HepG2 (cell line): ENCODE data around the gene AMIGO1. TPM values are rescaled to one million over a fixed set of nuclear protein-coding genes. Genes with fewer than 3 reads are reported as not detected.

Source experiments
- ATAC-seq: fragments of 200-7000 bp; cut with Tn5 transposase; 3 replicates; pipeline ENCODE4 v1.9.1; 2020; ENCODE audit warnings: mild to moderate bottlenecking, moderate library complexity
- BruUV-seq: library from RNA; stranded (reverse); fragments of 400-500 nt; replicated peaks from 2 replicates; lab custom pipeline; 2021; lab: Mats Ljungman, UMichigan
- CTCF ChIA-PET: fragments of 300-600 bp; formaldehyde crosslinking; extraction: SDS; loops from one replicate; lab custom pipeline; 2021; ENCODE audit warnings: low total read pairs, inconsistent platforms, low intra/inter-chr PET ratio; lab: Yijun Ruan, JAX
- POLR2A ChIA-PET: fragments of 350-600 bp; sonication (Branson Sonifier 250); formaldehyde crosslinking; loops from one replicate; lab custom pipeline; 2020; ENCODE audit warnings: antibody characterized with exemption, inconsistent platforms; lab: Yijun Ruan, JAX
- DNase-seq: peaks from one replicate; pipeline ENCODE4 v3.0.0-alpha.2; 2015; ENCODE audit warnings: low spot score
- FAIRE-seq: peaks from 3 replicates; lab custom pipeline; 2011; peaks lifted over from hg19 to GRCh38; lab: Jason Lieb, UNC
- H2AFZ ChIP-seq: one replicate; pipeline ENCODE4 v1.6.1; 2011; ENCODE audit warnings: low read length, inconsistent platforms
- H3K27ac ChIP-seq: fragments of 300-600 bp; 3 replicates; pipeline ENCODE4 v1.8.0; 2011; ENCODE audit warnings: mixed run types, mild to moderate bottlenecking, mixed read lengths, low read length, inconsistent platforms; ENCODE audit not compliant: insufficient read depth; ENCODE audit errors: extremely low read length
- H3K27me3 ChIP-seq, 2 experiments: fragments of 200-600 bp in 1 of 2; 2 replicates in 1 of 2; 3 replicates in 1 of 2; pipeline versions ENCODE4 v1.6.0 to v1.8.0; 2011; ENCODE audit warnings: low read length in 2 of 2, mild to moderate bottlenecking in 2 of 2, moderate library complexity in 2 of 2, inconsistent platforms in 1 of 2; ENCODE audit not compliant: insufficient read depth in 2 of 2, control insufficient read depth in 1 of 2
- H3K36me3 ChIP-seq, 2 experiments: fragments of 200-600 bp in 1 of 2; replicated peaks in 1 of 2; 2 replicates in 1 of 2; 3 replicates in 1 of 2; pipeline versions ENCODE4 v1.5.1 to v1.8.0; 2011; ENCODE audit warnings: low read length in 2 of 2, inconsistent platforms in 1 of 2; ENCODE audit not compliant: insufficient read depth in 2 of 2, control insufficient read depth in 1 of 2
- H3K4me1 ChIP-seq: 2 replicates; pipeline ENCODE4 v1.5.1; 2012; ENCODE audit warnings: low read length, inconsistent platforms; ENCODE audit not compliant: insufficient read depth
- H3K4me2 ChIP-seq: 2 replicates; pipeline ENCODE4 v1.6.0; 2011; ENCODE audit warnings: low read depth, low read length, inconsistent platforms
- H3K4me3 ChIP-seq, 3 experiments: fragments of 200-600 bp in 1 of 3; sonication (generic), shearing (Covaris generic) in 1 of 3; replicated peaks in 1 of 3; 2 replicates each; pipeline ENCODE4 v1.5.1; 2011 to 2016; ENCODE audit warnings: low read length in 3 of 3, inconsistent platforms in 2 of 3, low read depth in 2 of 3, mild to moderate bottlenecking in 2 of 3, control low read depth in 1 of 3, mixed read lengths in 1 of 3; ENCODE audit not compliant: insufficient read depth in 1 of 3
- H3K79me2 ChIP-seq: one replicate; pipeline ENCODE4 v1.6.1; 2011; ENCODE audit warnings: low read length, inconsistent platforms; ENCODE audit not compliant: insufficient read depth
- H3K9ac ChIP-seq: 2 replicates; pipeline ENCODE4 v1.6.0; 2011; ENCODE audit warnings: mild to moderate bottlenecking, low read depth, low read length, inconsistent platforms; ENCODE audit not compliant: insufficient read depth
- H3K9me3 ChIP-seq: 2 replicates; pipeline ENCODE4 v1.5.1; 2012; ENCODE audit warnings: mild to moderate bottlenecking, low read length
- H4K20me1 ChIP-seq: 2 replicates; pipeline ENCODE4 v1.6.0; 2011; ENCODE audit warnings: inconsistent platforms, mild to moderate bottlenecking, low read length, moderate library complexity; ENCODE audit not compliant: insufficient read depth
- ARID4A ChIP-seq: sonication (generic); formaldehyde crosslinking; IDR thresholded peaks from 2 replicates; pipeline ENCODE4 v1.5.0; 2020; ENCODE audit warnings: mild to moderate bottlenecking, missing genetic modification reagents, borderline replicate concordance
- ATF2 ChIP-seq: sonication (generic); formaldehyde crosslinking; IDR thresholded peaks from 2 replicates; pipeline ENCODE4 v1.4.0; 2020; ENCODE audit warnings: missing genetic modification reagents
- FOXP1 ChIP-seq, 2 experiments: fragments of 450-650 bp in 1 of 2; IDR thresholded peaks; 2 replicates each; pipeline ENCODE4 v1.6.1; 2017 to 2018; ENCODE audit warnings: antibody characterized with exemption in 1 of 2
- ISX ChIP-seq: sonication (generic); formaldehyde crosslinking; conservative IDR thresholded peaks from 2 replicates; pipeline ENCODE4 v1.5.0; 2020; ENCODE audit warnings: missing genetic modification reagents
- MXD4 ChIP-seq: IDR thresholded peaks from 2 replicates; pipeline ENCODE4 v1.6.1; 2016; ENCODE audit warnings: mild to moderate bottlenecking, missing biosample characterization, missing genetic modification reagents
- PAF1 ChIP-seq: IDR thresholded peaks from 2 replicates; pipeline ENCODE4 v1.6.1; 2016; ENCODE audit warnings: missing genetic modification reagents, missing compliant biosample characterization
- POLR2G ChIP-seq: fragments of 200-400 bp; formaldehyde crosslinking; IDR thresholded peaks from 2 replicates; pipeline ENCODE4 v1.6.1; 2018; ENCODE audit warnings: mild to moderate bottlenecking, low read depth, low read length, moderate library complexity
- SETDB1 ChIP-seq: sonication (generic); formaldehyde crosslinking; IDR thresholded peaks from 2 replicates; pipeline ENCODE4 v1.5.1; 2020; ENCODE audit warnings: missing genetic modification reagents, mild to moderate bottlenecking, borderline replicate concordance
- SMAD3 ChIP-seq: sonication (generic); formaldehyde crosslinking; IDR thresholded peaks from 2 replicates; pipeline ENCODE4 v1.4.0; 2020; ENCODE audit warnings: missing genetic modification reagents
- SNAPC2 ChIP-seq: sonication (generic); formaldehyde crosslinking; IDR thresholded peaks from 2 replicates; pipeline ENCODE4 v1.8.1; 2022; ENCODE audit warnings: mild to moderate bottlenecking, missing genetic modification reagents
- ZBTB26 ChIP-seq: IDR thresholded peaks from 2 replicates; pipeline ENCODE4 v1.6.1; 2016; ENCODE audit warnings: missing compliant biosample characterization, missing genetic modification reagents, borderline replicate concordance
- ZNF674 ChIP-seq: sonication (generic); formaldehyde crosslinking; IDR thresholded peaks from 2 replicates; pipeline ENCODE4 v1.5.0; 2020; ENCODE audit warnings: low read depth, mild to moderate bottlenecking, missing genetic modification reagents
- ZNF709 ChIP-seq: sonication (generic); formaldehyde crosslinking; IDR thresholded peaks from 2 replicates; pipeline ENCODE4 v1.5.0; 2020; ENCODE audit warnings: mild to moderate bottlenecking, missing genetic modification reagents
- ZNF766 ChIP-seq: sonication (generic); formaldehyde crosslinking; IDR thresholded peaks from 2 replicates; pipeline ENCODE4 v1.5.0; 2020; ENCODE audit warnings: missing genetic modification reagents, borderline replicate concordance
- WGBS: methylation state at CpG from one replicate; pipeline ENCODE4 v1.1.6; 2017; ENCODE audit warnings: low lambda C conversion rate; 5-methylcytosine and 5-hydroxymethylcytosine counted together
- in situ Hi-C: cut with HindIII; loops from 2 replicates; pipeline ENCODE4 v1.10.0; 2017; ENCODE audit warnings: low pct_unique_long_range_greater_than_20kb; ENCODE audit not compliant: extremely low pct_ligation_motif_present
- intact Hi-C: fragments of 100-400 bp; cut with micrococcal nuclease; formaldehyde crosslinking; loops from one replicate; pipeline ENCODE4 v1.10.0; 2022; ENCODE audit not compliant: unreplicated experiment
- polyA plus RNA-seq, 8 experiments: library from polyadenylated mRNA; depleted of rRNA in 3 of 8; stranded (reverse) in 7 of 8; unstranded in 1 of 8; fragments of >200 nt; fragmentation: Illumina TruSeq in 4 of 8; extraction: Trizol in 4 of 8; gene quantifications; 2 replicates each; pipeline versions ENCODE4 v1.2.1 to v1.2.3, GENCODE V29; 2011 to 2016; ENCODE audit warnings: low read depth in 4 of 8, missing spikeins in 1 of 8, mixed read lengths in 1 of 8; ENCODE audit not compliant: insufficient read depth in 1 of 8
- total RNA-seq, 5 experiments: library from RNA; depleted of rRNA; stranded (reverse); fragments of >200 nt; fragmentation: Illumina TruSeq; extraction: Trizol; gene quantifications; 2 replicates each; pipeline ENCODE4 v1.2.3, GENCODE V29; 2016; ENCODE audit warnings: low read depth in 1 of 5

Gene AMIGO1
- total and polyA plus RNA-seq, 2 of the 13 experiments (the other 11 are each of a cell fraction or from before 2014, with no cell fraction given): 0.40 to 1.3 TPM

GRCh38 chr1:109493805-109494539 lies 15.6 kb downstream of the AMIGO1 start, which contains the start of gene CYB561D1:
Gene CYB561D1 (plus strand): TSS chr1:109494094. CDS start chr1:109494140, 46 bp downstream.
- Histone ChIP-seq H3K9ac (peak within 1 kb of the TSS; percentile 66), H2AFZ (peak within 1 kb of the TSS; percentile 98), H3K79me2 (no peaks in the 10 kb centered on the region), H3K27me3 (no peaks in the 10 kb centered on the region), H3K9me3 (no peaks in the 10 kb centered on the region), H3K4me2 (peak within 1 kb of the TSS; percentile 88), H3K36me3 (peaks cover 2 to 6% of the 10 kb centered on the region in 2 experiments; a peak in 2 of 5 replicates), H3K27ac (peak within 1 kb of the TSS; percentile 40), H3K4me3 (peak within 1 kb of the TSS; percentile 91 to 98 (median 95)), H4K20me1 (no peaks in the 10 kb centered on the region), H3K4me1 (peaks cover 18% of the 10 kb centered on the region)
- ChIA-PET CTCF (interaction anchor here (0.8 to 2.2 kb wide), 2 partner anchors 39 to 230 kb away, joined by 5 to 32 read pairs; no protein-coding TSS in a partner anchor), POLR2A (interaction anchor here (1.1 to 2.9 kb wide), 5 partner anchors 10 to 68 kb away, joined by 7 to 11 read pairs (median 9); partner anchors contain the start of genes AMIGO1, ATXN7L2 and PSMA5)
- no TSS peak for BruUV-seq
- in situ Hi-C loops: loop anchor here (5.0 kb wide), 1 partner anchor 38 kb away; no protein-coding TSS in a partner anchor
- whole genome bisulfite sequencing: 2% methylated on average over 14 of the region's 44 CpGs
- FAIRE-seq (peak; percentile 46), DNase-seq (peak; percentile 74), ATAC-seq (peak; percentile 91)
- intact Hi-C loops: loop anchor here (1.0 to 5.0 kb wide), 2 partner anchors 38 to 67 kb away; partner anchors contain the start of gene PSMA5
- TF ChIP-seq ZNF674 (CRISPR knock-in tag): no peak
- TF ChIP-seq SNAPC2: peak; percentile 75
- peak; percentile 92 for TF ChIP-seq MXD4
- peak; percentile 82; the same call in 1 of the 2 replicates for TF ChIP-seq ZBTB26 (CRISPR knock-in tag)
- TF ChIP-seq FOXP1 (IDR thresholded peaks at IDR 0.05): no peak
- no peak for TF ChIP-seq FOXP1 (CRISPR knock-in tag; IDR thresholded peaks at IDR 0.05)
- peak; percentile 81; the same call in 1 of the 2 replicates for TF ChIP-seq ZNF709
- no peak for TF ChIP-seq SMAD3 (CRISPR knock-in tag)
- peak; percentile 47; the same call in 1 of the 2 replicates for TF ChIP-seq ATF2 (CRISPR knock-in tag)
- no peak for TF ChIP-seq ZNF766
- TF ChIP-seq ARID4A: peak; percentile 97
- TF ChIP-seq SETDB1 (CRISPR knock-in tag): no peak
- peak; percentile 86 for TF ChIP-seq POLR2G
- no peak for TF ChIP-seq ISX (CRISPR knock-in tag)
- no peak for TF ChIP-seq PAF1 (CRISPR knock-in tag)
